ENCODE data around the gene GTF2F1.
"Not testable (repeated sequence)": the region's sequence is repeated elsewhere in the genome, so short reads cannot be mapped to it uniquely, and the experiment has no call there.

Gene GTF2F1

DNA sequence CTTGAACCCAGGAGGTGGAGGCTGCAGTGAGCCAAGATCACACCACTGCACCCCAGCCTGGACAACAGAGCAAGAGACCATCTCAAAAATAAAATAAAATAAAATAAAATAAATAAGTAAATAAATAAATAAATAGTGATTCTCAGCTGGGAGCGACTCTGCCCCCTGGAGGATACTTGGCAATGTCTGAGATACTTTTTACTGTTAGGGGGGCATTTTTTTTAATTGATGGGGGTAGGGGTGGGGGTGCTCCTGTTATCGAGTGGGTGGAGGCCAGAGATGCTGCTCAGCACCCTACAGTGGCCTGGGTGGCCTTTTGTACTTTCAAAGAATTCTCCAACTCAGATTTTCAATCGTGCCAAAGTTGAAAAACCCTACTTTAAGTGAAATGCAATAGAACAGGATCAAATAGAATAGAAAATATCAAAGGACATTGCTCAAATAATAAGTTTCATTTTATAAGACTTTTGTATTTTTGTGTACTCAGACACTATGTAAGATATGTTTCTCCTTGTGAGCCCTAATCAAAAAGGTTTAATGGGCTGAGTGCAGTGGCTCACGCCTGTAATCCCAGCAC lies 38.8 kb downstream of the GTF2F1 start:
- no peak for DNase-seq

DNA sequence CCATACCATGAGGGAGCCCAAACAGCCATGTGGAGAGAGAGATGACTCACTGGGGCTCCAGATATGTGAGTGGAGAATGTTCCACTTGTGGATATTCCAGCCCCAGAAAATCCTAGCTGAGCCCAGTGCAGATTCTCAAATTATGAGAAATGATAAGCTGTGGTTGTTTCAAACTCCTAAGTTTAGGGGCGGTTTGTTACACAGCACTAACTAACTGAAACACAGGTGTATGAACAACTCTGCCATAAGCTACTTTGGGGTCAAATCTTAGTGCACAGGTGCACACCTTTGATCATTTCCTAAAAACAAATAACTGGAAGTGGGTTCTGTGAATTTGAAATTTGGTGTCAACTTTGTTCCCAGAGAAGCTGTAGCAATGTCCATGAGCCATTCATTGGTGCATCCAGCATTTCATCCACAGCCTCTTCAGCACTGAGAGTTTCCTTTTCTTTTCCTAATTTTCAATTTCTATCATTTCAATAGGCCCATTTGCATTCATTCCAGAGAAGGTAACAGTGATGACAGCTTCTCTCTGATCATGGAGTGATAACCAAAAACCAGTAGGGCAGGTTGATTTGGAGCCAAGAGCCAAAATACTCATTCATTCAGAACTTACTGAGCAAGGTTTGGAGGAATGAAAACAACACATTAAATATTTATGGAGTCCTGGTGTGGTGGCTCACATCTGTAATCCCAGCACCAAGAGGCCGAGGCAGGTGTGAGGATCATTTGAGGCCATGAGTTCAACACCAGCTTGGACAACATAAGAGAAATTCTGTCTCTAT lies 40.4 kb downstream of the GTF2F1 start:
- DNase-seq = no peak

DNA sequence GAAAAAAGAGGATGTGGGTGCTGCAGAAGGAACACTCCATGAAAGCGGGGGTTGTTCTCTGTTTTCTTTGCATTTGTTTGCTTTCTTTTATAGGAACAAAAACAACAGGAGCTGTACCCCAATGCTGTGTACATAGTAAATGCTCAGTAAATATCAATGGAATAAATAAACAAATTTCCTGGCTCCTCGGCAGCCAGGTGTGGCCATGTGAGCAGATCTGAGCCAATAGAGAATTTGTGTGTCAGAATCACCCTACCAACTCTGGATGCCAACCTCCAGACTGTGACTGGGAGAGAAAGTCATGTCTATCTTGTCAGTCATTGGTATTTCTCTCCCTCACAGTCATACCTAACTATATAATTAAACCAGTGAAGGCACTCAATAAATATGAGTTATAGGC lies 42.3 kb downstream of the GTF2F1 start:
- DNase-seq = no peak

DNA sequence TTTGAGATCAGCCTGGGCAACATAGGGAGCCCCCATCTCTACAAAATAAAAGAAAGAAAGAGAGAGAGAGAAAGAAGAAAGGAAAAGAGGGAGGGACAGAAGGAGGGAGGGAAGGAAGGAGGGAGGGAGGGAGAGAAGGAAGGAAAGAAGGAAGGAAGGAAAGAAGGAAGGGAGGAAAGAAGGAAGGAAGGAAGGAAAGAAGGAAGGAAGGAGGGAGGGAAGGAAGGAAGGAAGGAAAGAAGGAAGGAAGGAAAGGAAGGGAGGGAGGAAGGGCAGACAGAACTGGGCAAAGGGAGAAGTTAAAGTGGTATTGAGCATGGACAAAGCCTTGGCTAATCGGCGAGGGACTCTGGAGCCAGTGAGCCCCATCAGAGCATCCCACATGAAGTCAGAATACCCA lies 43.7 kb downstream of the GTF2F1 start:
- not testable (repeated sequence) for DNase-seq

DNA sequence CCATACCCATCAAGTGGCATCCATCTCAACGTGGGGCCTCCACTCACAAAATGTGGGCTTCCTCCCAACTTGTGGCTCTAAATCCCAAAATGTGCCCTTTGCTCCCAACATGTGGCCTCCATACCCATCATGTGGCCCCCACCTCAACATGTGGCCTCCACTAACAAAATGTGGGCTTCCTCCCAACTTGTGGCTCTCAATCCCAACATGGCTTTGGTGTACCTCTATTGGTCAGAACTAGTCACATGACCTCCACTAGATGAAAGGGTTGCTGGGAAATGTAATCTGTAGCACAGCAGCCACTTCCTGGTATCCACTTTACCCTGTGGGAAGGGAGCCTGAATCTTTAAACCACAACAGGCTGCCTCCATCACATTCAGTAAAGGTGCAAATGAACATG lies 49.5 kb downstream of the GTF2F1 start:
- DNase-seq = no peak

DNA sequence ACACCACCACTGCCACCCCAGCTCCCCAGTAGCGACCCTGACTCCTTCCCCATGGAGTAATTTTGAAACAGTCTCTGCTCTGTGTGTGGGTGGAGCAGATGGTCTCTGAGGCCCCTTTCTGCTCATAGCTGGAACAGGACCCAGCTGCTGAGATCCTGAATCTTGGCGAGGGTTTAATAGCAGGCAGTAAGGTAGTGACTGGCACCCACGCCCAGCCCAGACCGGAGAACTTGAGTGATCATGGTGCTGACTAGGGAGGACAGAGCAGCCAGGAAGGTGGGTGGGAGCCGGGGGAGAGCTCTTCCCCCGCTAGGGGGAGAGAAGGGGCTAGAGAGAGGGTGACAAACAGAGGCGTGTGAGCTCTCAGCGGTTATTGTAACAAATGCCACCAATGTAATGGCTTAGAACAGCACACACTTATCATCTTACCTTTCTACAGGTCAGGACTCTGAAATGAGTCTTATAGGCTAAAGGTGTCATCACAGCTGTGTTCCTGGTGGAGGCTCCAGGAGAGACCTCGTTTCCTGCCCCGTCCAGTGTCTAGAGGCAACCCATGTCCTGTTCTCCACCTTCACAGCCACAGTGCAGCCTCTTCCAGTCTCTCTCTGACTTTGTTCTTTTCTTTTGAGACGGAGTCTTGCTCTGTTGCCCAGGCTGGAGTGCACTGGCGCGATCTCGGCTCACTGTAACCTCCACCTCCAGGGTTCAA lies 52.3 kb downstream of the GTF2F1 start:
- no peak for DNase-seq

DNA sequence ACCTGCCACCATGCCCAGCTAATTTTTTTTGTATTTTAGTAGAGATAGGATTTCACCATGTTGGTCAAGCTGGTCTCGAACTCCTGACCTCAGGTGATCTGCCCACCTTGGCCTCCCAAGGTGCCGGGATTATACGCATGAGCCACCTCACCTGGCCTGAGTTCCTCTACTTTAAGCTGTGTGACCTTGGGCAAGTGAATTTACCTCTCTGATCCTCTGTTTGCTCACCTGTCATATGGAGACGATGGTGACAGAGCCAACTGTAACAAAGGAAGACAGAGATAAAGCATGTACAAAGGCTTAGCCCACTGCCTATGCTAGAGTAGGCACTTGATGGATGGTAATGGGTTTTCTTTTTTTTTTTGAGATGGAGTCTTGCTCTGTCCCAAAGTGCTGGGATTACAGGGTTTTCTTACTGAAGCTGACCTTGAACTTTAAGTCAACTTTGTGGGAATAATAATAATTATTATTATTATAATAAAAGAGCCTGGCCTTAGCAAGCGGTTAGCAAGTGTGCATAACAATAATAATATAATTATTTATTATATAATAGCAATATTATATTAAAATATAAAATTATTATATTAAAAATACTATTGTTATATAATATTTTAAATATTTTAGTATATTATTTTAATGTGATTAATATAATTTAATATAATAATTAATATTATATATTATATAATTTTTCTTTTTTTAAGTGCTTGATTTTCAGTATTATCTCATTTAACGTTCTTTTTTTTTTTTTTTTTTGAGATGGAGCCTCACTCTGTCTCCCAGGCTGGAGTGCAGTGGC lies 58.3 kb downstream of the GTF2F1 start:
- no peak for DNase-seq

DNA sequence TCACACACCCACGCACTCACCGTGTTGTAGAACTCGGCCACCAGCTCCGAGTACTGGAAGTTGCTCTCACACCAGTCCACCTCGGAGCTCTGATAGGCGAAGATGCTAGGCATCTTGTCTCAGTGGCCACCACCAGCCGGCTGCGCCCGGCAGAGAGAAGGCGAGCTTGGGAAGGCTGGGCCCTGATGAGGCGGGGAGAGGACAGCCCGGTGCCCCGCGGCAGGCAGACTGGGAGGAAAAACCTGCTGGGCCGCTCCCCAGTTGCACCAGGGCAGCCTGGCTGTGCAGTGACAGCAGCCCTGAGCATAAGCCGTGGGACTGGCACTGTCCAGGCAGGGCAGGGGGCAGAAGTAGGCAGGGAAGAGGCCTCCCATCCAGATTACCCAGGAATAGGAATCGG lies 59.5 kb downstream of the GTF2F1 start, which contains the start of gene ACER1:
TSS of gene ACER1 (minus strand) at position 174 of the 400 bp plus-strand sequence. CDS start at position 113, 61 bp downstream.
- no peak for DNase-seq
